Nephron progenitor cell (in vitro differentiated cells): ENCODE data around the gene APOL3.

Experiments
- DNase-seq: peaks from one replicate; pipeline ENCODE4 v3.0.0; 2021
- H3K27ac Mint-ChIP-seq: 2 replicates; pipeline ENCODE4 v1.8.0; 2021; ENCODE audit warnings: mild to moderate bottlenecking, moderate library complexity, mixed read lengths
- H3K27me3 Mint-ChIP-seq: 2 replicates; pipeline ENCODE4 v1.8.0; 2021; ENCODE audit warnings: mild to moderate bottlenecking, low read depth, mixed read lengths; ENCODE audit not compliant: poor library complexity
- H3K36me3 Mint-ChIP-seq: 2 replicates; pipeline ENCODE4 v1.8.0; 2021; ENCODE audit warnings: low read depth, mixed read lengths
- H3K4me1 Mint-ChIP-seq: 2 replicates; pipeline ENCODE4 v1.8.0; 2021; ENCODE audit warnings: mixed read lengths
- H3K4me3 Mint-ChIP-seq: 2 replicates; pipeline ENCODE4 v1.8.0; 2021; ENCODE audit warnings: mild to moderate bottlenecking, moderate library complexity, mixed read lengths
- H3K9me3 Mint-ChIP-seq: 2 replicates; pipeline ENCODE4 v1.8.0; 2021; ENCODE audit warnings: mild to moderate bottlenecking, moderate library complexity, mixed read lengths
- TF ChIP-seq, protein P1 (sequence below): fragments of 200-600 bp; sonication (generic); IDR thresholded peaks from 2 replicates; pipeline ENCODE4 v1.5.0; 2021; ENCODE audit warnings: antibody characterized with exemption

APOL3 gene

DNA sequence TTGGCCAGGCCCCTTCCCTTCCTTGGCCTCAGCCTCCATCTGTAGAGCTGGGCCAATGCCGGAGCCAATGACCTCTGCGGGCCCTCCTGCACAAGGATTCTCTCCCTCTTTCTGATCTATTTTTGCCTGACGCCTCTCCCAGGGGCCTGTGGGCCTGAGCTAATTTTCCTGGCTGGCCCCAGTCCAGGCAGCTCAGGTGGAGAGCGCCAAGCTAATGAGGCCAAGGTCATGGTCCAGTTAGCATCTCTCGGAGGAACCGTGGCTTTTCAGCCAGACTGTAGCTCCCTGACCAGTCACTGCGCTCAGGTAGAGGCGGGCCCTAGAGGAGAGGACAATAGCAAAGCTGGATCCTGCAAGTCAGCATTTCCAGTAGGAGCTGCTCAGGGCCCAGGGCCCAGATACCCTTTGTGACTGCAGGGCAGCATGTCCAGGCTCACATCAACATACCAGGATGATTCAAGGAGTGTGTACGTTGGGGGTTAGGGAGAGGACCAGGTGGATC lies 43.5 kb downstream of the APOL3 start:
- Mint-ChIP-seq H3K4me1 (peaks cover 5% of the 10 kb centered on the region), H3K27ac (peak overlapping the region; percentile 39)
- TF ChIP-seq, protein P1, sequence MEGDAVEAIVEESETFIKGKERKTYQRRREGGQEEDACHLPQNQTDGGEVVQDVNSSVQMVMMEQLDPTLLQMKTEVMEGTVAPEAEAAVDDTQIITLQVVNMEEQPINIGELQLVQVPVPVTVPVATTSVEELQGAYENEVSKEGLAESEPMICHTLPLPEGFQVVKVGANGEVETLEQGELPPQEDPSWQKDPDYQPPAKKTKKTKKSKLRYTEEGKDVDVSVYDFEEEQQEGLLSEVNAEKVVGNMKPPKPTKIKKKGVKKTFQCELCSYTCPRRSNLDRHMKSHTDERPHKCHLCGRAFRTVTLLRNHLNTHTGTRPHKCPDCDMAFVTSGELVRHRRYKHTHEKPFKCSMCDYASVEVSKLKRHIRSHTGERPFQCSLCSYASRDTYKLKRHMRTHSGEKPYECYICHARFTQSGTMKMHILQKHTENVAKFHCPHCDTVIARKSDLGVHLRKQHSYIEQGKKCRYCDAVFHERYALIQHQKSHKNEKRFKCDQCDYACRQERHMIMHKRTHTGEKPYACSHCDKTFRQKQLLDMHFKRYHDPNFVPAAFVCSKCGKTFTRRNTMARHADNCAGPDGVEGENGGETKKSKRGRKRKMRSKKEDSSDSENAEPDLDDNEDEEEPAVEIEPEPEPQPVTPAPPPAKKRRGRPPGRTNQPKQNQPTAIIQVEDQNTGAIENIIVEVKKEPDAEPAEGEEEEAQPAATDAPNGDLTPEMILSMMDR = no peak

DNA sequence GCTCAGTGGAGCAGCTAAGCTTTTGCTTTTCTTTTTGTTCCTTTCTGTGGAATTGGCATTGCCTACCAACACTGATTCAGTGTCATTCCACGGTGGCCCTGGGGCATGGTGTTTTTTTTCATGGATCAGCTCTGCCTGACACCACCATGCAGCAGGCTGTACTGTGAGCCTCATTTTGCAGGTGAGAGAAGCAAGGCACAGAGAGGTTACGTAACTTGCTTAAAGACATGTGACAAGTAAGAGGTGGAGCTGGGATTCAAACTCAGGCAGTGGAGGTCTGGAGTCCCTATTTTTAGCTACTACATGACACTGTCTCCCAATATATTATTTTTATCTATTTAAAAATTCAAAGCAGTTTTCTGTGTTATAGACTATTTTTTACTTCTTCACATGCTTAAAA lies 44.4 kb downstream of the APOL3 start:
- Mint-ChIP-seq H3K36me3 (no peaks in the 10 kb centered on the region), H3K4me1 (peaks cover 5% of the 10 kb centered on the region), H3K27me3 (peaks cover 13% of the 10 kb centered on the region)

More for the DNA sequence above, 43.5 kb downstream of the APOL3 start:
- H3K36me3 Mint-ChIP-seq = no peaks in the 10 kb centered on the region
- H3K9me3 Mint-ChIP-seq = no peaks in the 10 kb centered on the region
- H3K4me3 Mint-ChIP-seq = no peak overlapping the region
- no peak for DNase-seq
- H3K27me3 Mint-ChIP-seq = peaks cover 10% of the 10 kb centered on the region

DNA sequence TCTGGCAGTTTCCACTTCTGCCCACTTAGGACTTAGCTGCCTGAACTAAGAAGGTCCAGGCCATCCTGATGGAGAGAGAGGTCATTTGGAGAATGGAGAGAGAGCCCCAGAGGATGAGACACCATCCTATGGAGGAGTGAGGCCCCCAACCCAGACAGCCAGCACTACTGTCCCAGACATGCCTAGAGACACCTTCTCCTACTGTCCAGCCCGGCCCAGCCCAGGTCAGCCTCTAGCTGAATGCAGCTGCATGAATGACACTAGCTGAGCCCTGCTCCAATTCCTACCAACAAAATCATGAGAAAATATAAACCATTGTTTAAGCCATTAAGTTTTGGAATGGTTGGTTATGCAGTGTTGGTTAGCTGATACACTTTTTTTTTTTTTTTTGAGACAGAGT lies 47.4 kb downstream of the APOL3 start:
- TF ChIP-seq, protein P1 = no peak
- H3K4me1 Mint-ChIP-seq = peaks cover 16% of the 10 kb centered on the region
- H3K27ac Mint-ChIP-seq = no peak overlapping the region
- H3K9me3 Mint-ChIP-seq = no peaks in the 10 kb centered on the region
- no peak overlapping the region for H3K4me3 Mint-ChIP-seq
- DNase-seq = no peak
- H3K36me3 Mint-ChIP-seq = no peaks in the 10 kb centered on the region
- H3K27me3 Mint-ChIP-seq = peaks cover 10% of the 10 kb centered on the region

More for the DNA sequence above, 44.4 kb downstream of the APOL3 start:
- H3K27ac Mint-ChIP-seq = no peak overlapping the region
- no peak overlapping the region for H3K4me3 Mint-ChIP-seq
- H3K9me3 Mint-ChIP-seq = no peaks in the 10 kb centered on the region
- DNase-seq = no peak
- TF ChIP-seq, protein P1 = no peak

DNA sequence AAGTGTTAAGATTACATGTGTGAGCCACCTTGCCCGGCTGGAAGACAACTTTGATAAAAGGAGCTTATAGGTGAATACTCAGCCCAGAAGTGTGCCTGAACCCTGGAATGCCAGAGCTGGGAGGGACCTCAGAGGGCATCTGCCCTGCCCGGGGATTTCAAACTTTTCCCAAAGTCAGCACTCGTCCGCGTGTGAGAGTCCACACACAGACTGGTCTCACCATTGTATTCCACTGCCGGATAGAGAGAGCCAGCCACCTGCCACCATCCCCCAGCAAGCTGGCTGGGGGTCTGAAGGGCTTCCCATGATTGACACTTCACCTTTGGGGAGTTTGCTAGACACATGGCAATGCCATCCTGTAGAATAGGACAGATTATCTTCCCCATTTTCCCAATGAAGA lies 49.2 kb downstream of the APOL3 start:
- Mint-ChIP-seq H3K27ac (no peak overlapping the region), H3K4me3 (no peak overlapping the region), H3K36me3 (no peaks in the 10 kb centered on the region), H3K4me1 (peaks cover 11% of the 10 kb centered on the region), H3K27me3 (peaks cover 10% of the 10 kb centered on the region), H3K9me3 (no peaks in the 10 kb centered on the region)
- DNase-seq = no peak
- TF ChIP-seq, protein P1 = no peak

DNA sequence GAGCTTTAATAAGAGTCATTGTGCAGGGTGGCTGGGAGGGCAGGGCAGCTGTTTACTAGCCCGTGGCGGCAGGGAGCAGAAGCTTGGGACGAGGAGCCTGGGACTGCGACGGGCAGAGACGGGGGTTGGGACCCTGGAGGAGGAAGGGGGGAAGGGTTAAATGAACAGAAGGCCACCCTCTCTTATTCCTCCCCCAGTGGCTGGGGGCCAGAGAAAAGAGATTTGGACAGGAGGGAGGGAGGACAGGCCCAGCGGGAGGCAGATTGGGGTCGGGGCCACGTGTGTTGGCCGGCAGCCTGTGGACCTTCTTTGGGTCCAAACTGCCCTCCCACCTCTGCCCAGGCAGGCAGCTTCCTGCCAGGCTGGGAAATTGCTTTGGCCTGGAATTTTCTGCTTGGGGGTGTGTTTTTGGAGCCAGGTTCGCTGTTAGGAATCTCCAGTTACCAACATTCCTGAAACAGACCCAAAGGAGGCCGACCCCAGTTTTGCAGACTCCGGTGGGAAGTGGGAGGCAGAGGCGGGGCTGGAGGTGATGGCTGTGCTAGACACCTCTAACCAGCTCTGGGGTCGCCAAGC lies 50.2 kb downstream of the APOL3 start:
- peak; percentile 23 for DNase-seq
- no peak overlapping the region for H3K4me3 Mint-ChIP-seq
- peaks cover 15% of the 10 kb centered on the region for H3K27me3 Mint-ChIP-seq
- H3K27ac Mint-ChIP-seq = peak overlapping the region; percentile 32
- no peaks in the 10 kb centered on the region for H3K9me3 Mint-ChIP-seq
- peaks cover 18% of the 10 kb centered on the region for H3K4me1 Mint-ChIP-seq
- TF ChIP-seq, protein P1 = no peak
- H3K36me3 Mint-ChIP-seq = no peaks in the 10 kb centered on the region

DNA sequence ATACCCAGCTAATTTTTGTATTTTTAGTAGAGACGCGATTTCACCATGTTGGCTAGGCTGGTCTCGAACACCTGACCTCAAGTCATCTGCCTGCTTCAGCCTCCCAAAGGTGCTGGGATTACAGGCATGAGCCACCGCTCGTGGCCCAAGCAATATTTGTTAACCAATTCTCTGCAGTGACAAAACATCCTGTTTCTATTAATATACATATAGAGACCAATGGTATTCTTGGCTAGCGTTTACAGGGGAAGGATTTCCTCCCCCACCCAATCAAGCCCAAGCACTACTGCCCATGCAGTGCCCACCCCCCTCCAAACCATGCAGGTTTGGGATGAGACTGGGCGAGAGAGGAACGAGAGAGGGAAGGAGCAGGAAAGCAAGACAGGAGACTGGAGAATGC lies 53.1 kb downstream of the APOL3 start:
- no peak for DNase-seq
- H3K4me3 Mint-ChIP-seq = no peak overlapping the region

More for the DNA sequence above, 53.1 kb downstream of the APOL3 start:
- H3K27me3 Mint-ChIP-seq = peaks cover 15% of the 10 kb centered on the region
- H3K36me3 Mint-ChIP-seq = no peaks in the 10 kb centered on the region
- TF ChIP-seq, protein P1 = no peak
- peaks cover 34% of the 10 kb centered on the region for H3K4me1 Mint-ChIP-seq
- H3K27ac Mint-ChIP-seq = no peak overlapping the region
- no peaks in the 10 kb centered on the region for H3K9me3 Mint-ChIP-seq
